ENCODE data around the gene PLOD3.

DNA sequence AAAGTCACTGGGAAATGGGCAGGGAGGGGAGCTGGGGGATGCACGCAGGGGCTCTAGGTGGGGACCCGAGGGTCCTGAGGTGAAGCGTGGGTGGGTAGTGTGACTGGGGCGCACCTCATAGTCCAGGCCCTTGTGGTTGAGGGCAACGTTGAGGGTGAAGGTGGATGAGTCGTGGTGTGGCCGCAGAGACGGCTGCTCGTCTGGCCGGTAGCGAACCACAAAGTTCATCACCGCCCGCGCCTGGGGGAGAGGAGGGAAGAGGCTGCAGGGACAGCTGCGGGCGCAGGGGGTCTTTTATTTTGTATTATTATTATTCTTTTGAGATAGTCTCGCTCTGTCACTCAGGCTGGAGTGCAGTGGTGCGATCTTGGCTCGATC is 10.7 kb downstream of the PLOD3 start:
- TF ChIP-seq EZH2 (IDR thresholded peaks at IDR 0.05; ENCODE audit: insufficient read depth, poor library complexity, severe bottlenecking): no peak
- TF ChIP-seq EZH2phosphoT487 (IDR thresholded peaks at IDR 0.05; ENCODE audit: insufficient read depth, low read depth): no peak

Data from GM23248 (cell line).